Transverse colon (tissue), 4 donors: ENCODE measurements around the gene SIK3. TPM values are rescaled to one million over a fixed set of nuclear protein-coding genes. Genes with fewer than 3 reads are reported as not detected.
A peak's percentile ranks its signal among the peaks of the same experiment; 100 is the strongest.

Experiments used
- DNase-seq: peaks from one replicate; pipeline ENCODE4 v3.0.0-alpha.2; 2019
- H3K27ac ChIP-seq, 4 donors: fragments of 200-600 bp; sonication (generic); 2 replicates each; pipeline ENCODE4 v1.5.1; 2016 to 2018; ENCODE audit warnings: inconsistent platforms in 4 of 4
- H3K27me3 ChIP-seq: fragments of 200-600 bp; sonication (generic); 2 replicates; pipeline ENCODE4 v1.5.1; 2017; ENCODE audit warnings: inconsistent platforms
- H3K36me3 ChIP-seq, 4 donors: fragments of 200-600 bp; sonication (generic); 2 replicates each; pipeline ENCODE4 v1.5.1; 2017 to 2019; ENCODE audit warnings: inconsistent platforms in 4 of 4
- H3K4me1 ChIP-seq, 4 donors: fragments of 200-600 bp; sonication (generic); 2 replicates each; pipeline ENCODE4 v1.5.1; 2017 to 2020; ENCODE audit warnings: inconsistent platforms in 4 of 4
- H3K4me3 ChIP-seq, 4 donors: fragments of 200-600 bp; sonication (generic); 1 replicate in 1 of 4; 2 replicates in 3 of 4; pipeline versions ENCODE4 v1.5.1 to v1.6.1; 2017 to 2019; ENCODE audit warnings: inconsistent platforms in 4 of 4
- H3K9me3 ChIP-seq, 2 donors: fragments of 200-600 bp; sonication (generic); 2 replicates each; pipeline ENCODE4 v1.5.1; 2017 to 2019; ENCODE audit warnings: inconsistent platforms in 2 of 2
- EP300 ChIP-seq: sonication (generic); formaldehyde crosslinking; IDR thresholded peaks from one replicate; pipeline ENCODE4 v1.6.1; 2017; ENCODE audit warnings: antibody characterized with exemption, low read depth
- POLR2A ChIP-seq: fragments of 450-650 bp; IDR thresholded peaks from one replicate; pipeline ENCODE4 v1.6.1; 2016; ENCODE audit warnings: antibody characterized with exemption, mild to moderate bottlenecking, moderate library complexity
- POLR2AphosphoS5 ChIP-seq, 3 donors: sonication (generic); formaldehyde crosslinking; IDR thresholded peaks; one replicate each; pipeline ENCODE4 v1.6.1; 2016; ENCODE audit warnings: antibody characterized with exemption in 3 of 3
- WGBS, 2 donors: methylation state at CpG; one replicate each; pipeline ENCODE4 v1.1.5; 2018; ENCODE audit warnings: low coverage in 1 of 2; 5-methylcytosine and 5-hydroxymethylcytosine counted together
- in situ Hi-C, 4 donors: fragments of 200-750 bp; cut with MboI; loops; one replicate each; pipeline versions ENCODE4 v1.15.0 to v1.15.1; 2017; ENCODE audit warnings: low sequenced_read_pairs in 3 of 4, low pct_ligation_motif_present in 1 of 4, low pct_unique_long_range_greater_than_20kb in 1 of 4
- intact Hi-C: fragments of 100-400 bp; cut with DNase I; formaldehyde crosslinking; loops from one replicate; pipeline ENCODE4 v1.15.1; 2023; ENCODE audit warnings: low total_unique reads
- total RNA-seq, 4 donors: library from RNA; depleted of rRNA; stranded (reverse); fragments of >200 nt; gene quantifications; one replicate each; pipeline ENCODE4 v1.1.0, GENCODE V29; 2016
- TF ChIP-seq, protein P1 (sequence below), 5 experiments: fragments of 200-600 bp in 3 of 5; fragments of 450-650 bp in 2 of 5; sonication (generic) in 3 of 5; IDR thresholded peaks; 1 replicate in 2 of 5; 2 replicates in 3 of 5; pipeline ENCODE4 v1.5.1; 2016 to 2017; ENCODE audit warnings: antibody characterized with exemption in 5 of 5, inconsistent platforms in 3 of 5, mild to moderate bottlenecking in 2 of 5, moderate library complexity in 1 of 5

The SIK3 gene
- total RNA-seq, 4 donors from 2014 or later, result 35.6 to 68.6 (median 38.9) TPM

DNA sequence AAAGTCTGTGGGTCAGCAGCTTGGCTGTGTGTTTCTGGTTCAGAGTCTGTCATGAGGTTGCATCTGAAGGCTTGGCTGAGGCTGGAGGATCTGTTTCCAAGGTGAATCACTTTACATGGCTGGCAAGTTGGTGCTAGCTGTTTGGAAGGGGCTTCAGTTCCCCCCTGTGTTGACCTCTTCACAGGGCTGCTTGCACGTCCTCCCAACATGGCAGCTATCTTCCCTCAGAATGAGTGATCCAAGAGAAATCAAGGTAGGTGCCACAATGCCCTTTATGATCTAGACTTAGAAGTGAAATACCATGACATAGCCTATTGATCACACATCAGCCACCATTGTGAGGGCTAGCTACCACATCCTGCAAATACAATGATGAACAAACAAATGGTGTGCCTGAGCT, 285.1 kb downstream of the SIK3 start:
- Histone ChIP-seq H3K27me3 (no peaks in the 10 kb centered on the region), H3K9me3 (no peaks in the 10 kb centered on the region), H3K36me3 (no peaks in the 10 kb centered on the region), H3K4me3 (no peak overlapping the region), H3K4me1 (peaks cover 0 to 7% (median under 1%) of the 10 kb centered on the region in 4 donors), H3K27ac (no peak overlapping the region)
- in situ Hi-C loops, result no loop called here
- no peak for DNase-seq
- intact Hi-C loops, result no loop called here
- WGBS, 2 donors, result 80% methylated on average over 1 of the region's 1 CpG; no CpG with 5 or more reads in 1 of the 2 donors
- TF ChIP-seq POLR2AphosphoS5 (IDR thresholded peaks at IDR 0.05) (no peak), POLR2A (no peak), EP300 (no peak)
- TF ChIP-seq, protein P1, sequence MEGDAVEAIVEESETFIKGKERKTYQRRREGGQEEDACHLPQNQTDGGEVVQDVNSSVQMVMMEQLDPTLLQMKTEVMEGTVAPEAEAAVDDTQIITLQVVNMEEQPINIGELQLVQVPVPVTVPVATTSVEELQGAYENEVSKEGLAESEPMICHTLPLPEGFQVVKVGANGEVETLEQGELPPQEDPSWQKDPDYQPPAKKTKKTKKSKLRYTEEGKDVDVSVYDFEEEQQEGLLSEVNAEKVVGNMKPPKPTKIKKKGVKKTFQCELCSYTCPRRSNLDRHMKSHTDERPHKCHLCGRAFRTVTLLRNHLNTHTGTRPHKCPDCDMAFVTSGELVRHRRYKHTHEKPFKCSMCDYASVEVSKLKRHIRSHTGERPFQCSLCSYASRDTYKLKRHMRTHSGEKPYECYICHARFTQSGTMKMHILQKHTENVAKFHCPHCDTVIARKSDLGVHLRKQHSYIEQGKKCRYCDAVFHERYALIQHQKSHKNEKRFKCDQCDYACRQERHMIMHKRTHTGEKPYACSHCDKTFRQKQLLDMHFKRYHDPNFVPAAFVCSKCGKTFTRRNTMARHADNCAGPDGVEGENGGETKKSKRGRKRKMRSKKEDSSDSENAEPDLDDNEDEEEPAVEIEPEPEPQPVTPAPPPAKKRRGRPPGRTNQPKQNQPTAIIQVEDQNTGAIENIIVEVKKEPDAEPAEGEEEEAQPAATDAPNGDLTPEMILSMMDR (IDR thresholded peaks at IDR 0.05), result no peak

DNA sequence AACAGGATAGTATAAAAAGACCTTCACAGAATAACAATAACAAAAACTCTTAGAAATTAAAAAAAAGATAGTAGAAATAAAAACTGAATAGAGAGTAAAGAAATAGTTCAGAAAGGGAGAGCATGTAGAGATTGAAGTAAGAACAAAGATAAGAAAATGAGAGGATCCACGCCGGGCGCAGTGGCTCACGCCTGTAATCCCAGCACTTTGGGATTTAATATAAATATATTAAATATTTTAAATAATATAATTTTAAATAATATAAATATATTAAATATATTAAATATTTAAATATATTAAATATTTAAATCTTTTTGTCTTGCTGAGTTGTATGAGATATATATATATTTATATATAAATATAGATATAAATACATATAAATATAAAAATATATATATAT, 286.1 kb downstream of the SIK3 start:
- H3K9me3 ChIP-seq, result no peaks in the 10 kb centered on the region
- H3K4me3 ChIP-seq, result no peak overlapping the region
- 95 to 97% methylated on average over 4 of the region's 4 CpGs for WGBS, 2 donors
- no peaks in the 10 kb centered on the region for H3K27me3 ChIP-seq
- H3K4me1 ChIP-seq, result peaks cover 0 to 7% (median 2%) of the 10 kb centered on the region in 4 donors
- TF ChIP-seq POLR2A, result no peak
- TF ChIP-seq, protein P1 (IDR thresholded peaks at IDR 0.05), result no peak
- TF ChIP-seq EP300, result no peak
- no peak for TF ChIP-seq POLR2AphosphoS5 (IDR thresholded peaks at IDR 0.05)
- no peak for DNase-seq
- in situ Hi-C loops (no loop called here), intact Hi-C loops (no loop called here)
- no peaks in the 10 kb centered on the region for H3K36me3 ChIP-seq
- H3K27ac ChIP-seq, result no peak overlapping the region

DNA sequence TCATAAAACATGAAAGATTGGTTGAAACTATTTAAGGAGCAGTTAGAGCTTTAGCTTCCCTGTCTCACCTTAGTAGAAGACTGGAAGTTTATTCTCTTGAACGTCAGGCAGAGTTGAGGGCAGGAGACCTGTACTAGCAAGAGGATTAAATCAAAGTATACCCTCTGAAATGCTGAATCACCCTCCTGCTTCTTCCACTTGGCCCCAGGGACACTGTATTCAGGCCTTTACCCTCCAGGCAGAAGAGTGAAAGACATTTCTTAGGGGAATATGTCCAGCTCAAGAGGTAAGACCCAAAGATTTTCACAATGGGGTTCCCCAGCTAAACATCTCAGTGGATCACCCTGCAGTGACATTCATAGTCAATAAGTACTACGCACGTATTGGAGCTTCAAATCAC, 287.0 kb downstream of the SIK3 start:
- 60 to 88% methylated on average over 3 of the region's 3 CpGs for WGBS, 2 donors

DNA sequence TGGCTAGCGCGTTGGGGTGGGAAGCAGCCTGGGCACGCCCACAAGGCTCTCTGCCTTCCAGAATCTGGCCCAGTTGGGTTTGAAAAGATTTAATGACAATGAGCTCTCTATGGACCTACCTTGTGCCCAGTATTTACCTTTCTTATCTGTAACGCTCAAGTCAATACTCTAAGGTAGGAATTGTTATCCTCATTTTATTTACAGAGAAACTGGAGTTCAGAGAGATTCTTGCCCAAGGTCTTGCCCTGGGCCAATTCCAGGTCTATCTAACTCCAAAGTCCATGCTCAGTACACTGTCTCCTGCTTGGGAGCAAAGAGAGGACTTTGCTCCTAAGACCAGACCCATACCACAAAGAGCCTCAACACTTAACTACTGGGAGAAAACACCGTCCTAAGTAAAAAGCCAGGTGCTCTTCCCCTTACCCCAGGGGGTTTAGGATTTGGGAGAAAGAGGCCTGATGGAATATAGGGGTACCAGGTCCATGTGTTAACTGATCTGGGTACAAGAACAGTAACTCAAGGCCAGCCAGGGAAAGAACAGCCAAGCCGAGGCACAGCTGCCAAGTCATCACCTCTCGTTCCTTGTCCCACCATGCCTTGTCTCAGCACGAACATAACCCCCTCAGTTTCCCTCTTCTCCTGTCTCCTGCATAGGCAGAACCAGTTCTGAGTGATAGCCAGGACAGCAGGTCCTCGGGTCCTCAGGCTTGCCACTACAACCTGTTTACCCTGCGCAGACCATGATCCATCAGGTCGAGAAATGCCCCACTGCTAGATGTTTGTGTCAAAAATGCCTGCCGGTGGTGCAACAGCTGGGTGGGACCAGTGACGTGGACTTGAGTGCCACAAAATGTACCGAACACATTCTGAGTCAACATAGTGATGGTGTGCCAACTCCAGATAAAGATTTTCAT, 289.7 kb downstream of the SIK3 start:
- no peak overlapping the region for H3K4me3 ChIP-seq
- TF ChIP-seq POLR2AphosphoS5 (IDR thresholded peaks at IDR 0.05), result no peak
- TF ChIP-seq, protein P1 (IDR thresholded peaks at IDR 0.05), result no peak
- intact Hi-C loops, result no loop called here
- 42 to 45% methylated on average over 5 to 14 of the region's 14 CpGs for WGBS, 2 donors
- H3K27me3 ChIP-seq, result no peaks in the 10 kb centered on the region
- DNase-seq, result peak; percentile 48
- no peak overlapping the region for H3K27ac ChIP-seq
- H3K9me3 ChIP-seq, result no peaks in the 10 kb centered on the region
- H3K36me3 ChIP-seq, result no peaks in the 10 kb centered on the region
- H3K4me1 ChIP-seq, result peaks cover 0 to 7% (median 2%) of the 10 kb centered on the region in 4 donors
- in situ Hi-C loops, result no loop called here

More for the DNA sequence above, 287.0 kb downstream of the SIK3 start:
- Histone ChIP-seq H3K4me1 (peaks cover 0 to 7% (median 2%) of the 10 kb centered on the region in 4 donors), H3K4me3 (no peak overlapping the region), H3K36me3 (no peaks in the 10 kb centered on the region), H3K27ac (no peak overlapping the region), H3K27me3 (no peaks in the 10 kb centered on the region), H3K9me3 (no peaks in the 10 kb centered on the region)
- TF ChIP-seq, protein P1 (IDR thresholded peaks at IDR 0.05), result no peak
- TF ChIP-seq EP300 (no peak), POLR2AphosphoS5 (IDR thresholded peaks at IDR 0.05) (no peak), POLR2A (no peak)
- DNase-seq, result no peak
- intact Hi-C loops, result no loop called here
- in situ Hi-C loops, result no loop called here
